HG02759 (cell line): ENCODE data around the gene PFDN1.

Source experiments
- ATAC-seq: cut with Tn5 transposase; IDR thresholded peaks from one replicate; pipeline ENCODE4 v1.9.1; 2021; ENCODE audit warnings: mild to moderate bottlenecking, moderate library complexity; ENCODE audit not compliant: unreplicated experiment

The PFDN1 gene

DNA sequence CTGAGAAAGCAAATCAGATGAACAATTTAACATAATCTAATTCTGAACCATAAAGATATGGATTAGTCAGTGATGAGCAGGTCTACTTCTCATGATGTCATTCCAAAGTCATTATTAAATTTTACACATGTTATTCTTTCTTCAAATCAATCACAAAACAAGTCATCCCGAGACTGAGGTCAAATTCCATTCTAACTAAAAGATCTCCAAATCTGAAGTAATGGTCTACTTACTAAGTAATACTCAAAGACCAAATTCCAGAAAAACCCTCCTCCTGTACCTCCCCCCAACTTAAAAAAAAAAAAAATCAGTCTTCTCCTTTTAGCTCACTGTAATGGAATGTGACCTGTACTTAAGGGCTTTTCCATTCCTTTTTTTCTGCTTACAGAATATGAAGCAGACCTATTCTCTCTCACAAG is 4.7 kb downstream of the PFDN1 start:
- no peak for ATAC-seq

- no peak for ATAC-seq
Observed at GRCh38 chr5:140297283-140297682, 5.6 kb downstream of the PFDN1 start.

DNA sequence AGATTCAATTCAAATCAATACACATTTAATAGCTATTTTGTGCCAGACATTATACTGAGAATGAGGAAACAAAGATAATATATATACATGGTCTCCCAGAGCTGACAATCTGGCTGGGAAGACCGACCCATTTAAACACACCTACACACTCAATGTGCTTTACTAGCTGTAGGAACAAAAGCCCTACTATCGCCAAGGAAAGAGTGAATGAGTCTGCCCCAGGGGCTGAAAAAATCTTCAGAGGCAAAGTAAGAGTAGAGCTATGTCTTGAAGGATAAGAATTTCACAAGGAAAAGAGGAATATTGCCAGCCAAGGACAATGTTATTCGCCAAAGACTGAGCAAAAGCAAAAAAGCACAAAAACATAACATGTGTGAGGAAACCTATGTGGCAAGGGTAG is 6.6 kb downstream of the PFDN1 start:
- no peak for ATAC-seq

GRCh38 chr5:140295414-140295813 is 7.5 kb downstream of the PFDN1 start:
- no peak for ATAC-seq

DNA sequence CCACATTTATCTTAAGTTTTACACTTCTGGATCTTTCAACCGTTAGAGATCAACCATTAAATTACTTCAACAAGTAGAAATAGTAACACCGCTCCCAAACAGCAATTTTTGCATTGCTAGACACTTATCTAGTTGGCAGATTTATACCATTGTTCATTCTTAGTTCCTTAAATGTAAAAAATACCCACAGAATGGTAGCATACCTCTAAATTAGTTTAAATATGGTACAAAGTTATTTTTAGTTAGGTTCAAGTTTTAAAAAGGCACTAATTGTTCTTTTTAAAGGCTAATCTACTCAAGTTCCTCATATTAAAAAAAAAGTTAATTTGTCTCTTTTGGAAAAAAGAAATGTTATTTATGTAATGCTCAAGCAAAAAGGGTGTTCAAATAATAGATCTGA is 8.1 kb downstream of the PFDN1 start:
- no peak for ATAC-seq

- no peak for ATAC-seq
Observed at GRCh38 chr5:140293849-140294100, 9.1 kb downstream of the PFDN1 start.

DNA sequence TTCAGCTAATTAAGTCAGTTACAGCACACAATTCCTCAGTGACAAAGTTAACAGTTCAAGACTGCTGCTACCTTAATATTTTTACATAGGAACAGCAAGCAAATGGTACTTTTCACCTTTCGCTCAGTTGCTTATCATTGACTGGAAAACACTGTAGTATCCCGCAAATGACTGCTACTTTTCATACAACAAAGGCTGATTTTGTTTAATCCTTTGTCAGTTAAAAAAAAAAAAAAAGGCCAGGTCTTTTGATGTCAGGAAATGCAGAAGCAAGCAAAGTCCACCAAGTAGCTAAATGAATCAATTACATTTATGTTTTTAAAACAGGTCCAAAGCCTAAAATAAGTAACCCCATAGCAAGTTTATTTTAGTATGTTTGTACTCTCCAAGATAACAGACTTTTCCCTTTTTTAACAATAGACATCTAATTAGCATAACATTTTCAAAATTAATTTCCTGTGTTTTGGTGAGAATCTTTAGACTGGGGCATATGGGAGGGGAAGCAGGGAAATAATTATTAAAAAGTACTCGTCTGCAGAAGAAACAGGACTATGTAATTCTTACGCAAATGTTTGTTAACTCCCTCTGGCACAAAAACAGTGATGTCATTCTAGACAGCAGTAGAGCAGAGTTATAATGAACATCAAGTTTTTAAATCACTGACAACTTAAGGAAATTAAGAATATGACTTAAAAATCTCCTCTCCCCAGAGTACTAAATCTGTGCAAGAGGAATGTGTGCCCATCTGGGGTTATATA is 9.6 kb downstream of the PFDN1 start:
- no peak for ATAC-seq

DNA sequence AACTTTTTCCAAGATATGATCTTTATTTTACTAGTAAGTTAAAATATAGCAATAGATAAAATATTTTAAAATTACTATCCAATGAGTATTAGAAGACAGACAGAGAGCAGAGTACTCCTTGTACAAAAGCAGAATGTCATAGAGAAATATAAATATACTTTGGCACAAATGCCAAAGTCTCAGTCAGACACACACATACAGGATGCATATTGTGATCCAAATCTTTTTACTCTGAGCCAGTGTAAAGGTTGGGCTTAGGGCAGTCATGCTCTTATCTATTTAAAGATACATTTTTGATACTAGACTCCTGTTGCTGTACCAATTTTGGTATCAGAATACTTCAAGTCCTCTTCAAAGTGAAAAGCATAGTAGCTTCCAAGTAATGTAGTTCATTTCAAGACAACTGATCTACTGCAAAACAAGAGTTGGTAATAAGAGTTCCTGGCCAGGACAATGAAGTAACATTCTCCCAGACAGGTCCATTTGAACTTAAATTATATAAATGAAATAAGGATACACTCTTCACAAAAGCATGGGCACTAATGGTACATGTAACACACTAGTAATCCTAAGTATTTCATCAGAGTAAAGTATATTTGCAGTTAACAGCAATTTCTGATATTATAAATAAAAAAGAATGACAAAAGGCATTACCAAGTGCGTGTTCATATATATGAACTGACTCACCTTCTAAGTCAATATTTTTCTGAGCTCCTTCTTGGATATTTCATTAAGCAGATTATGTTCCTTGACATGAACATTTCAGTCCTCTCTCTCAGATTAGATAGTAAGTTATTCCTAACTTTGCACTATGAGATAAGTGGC is 10.5 kb downstream of the PFDN1 start:
- no peak for ATAC-seq

- no peak for ATAC-seq
Observed at GRCh38 chr5:140287801-140288521, 14.9 kb downstream of the PFDN1 start.

GRCh38 chr5:140286424-140286823 is 16.5 kb downstream of the PFDN1 start:
- ATAC-seq: no peak

GRCh38 chr5:140284013-140284412 is 18.9 kb downstream of the PFDN1 start:
- ATAC-seq: no peak

- no peak for ATAC-seq
Observed at GRCh38 chr5:140282266-140282665, 20.6 kb downstream of the PFDN1 start.

DNA sequence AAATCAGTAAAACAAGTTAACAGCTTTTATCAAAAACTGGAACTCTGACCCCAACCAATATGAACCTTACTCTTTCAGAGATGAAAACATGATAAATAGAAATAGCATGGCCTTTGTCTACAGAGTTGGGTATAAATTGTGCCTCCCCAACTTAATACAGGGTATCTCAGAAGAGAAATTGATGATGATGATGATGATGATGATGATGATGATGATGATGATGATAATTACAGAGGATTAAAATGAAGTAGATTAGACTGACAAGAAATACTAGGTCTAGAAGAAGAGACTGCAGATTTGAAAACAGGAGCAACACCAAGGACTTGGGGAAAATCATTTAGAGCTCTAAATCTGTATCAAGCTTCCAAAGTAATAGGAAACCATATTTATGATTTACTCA is 27.1 kb downstream of the PFDN1 start:
- ATAC-seq: no peak

DNA sequence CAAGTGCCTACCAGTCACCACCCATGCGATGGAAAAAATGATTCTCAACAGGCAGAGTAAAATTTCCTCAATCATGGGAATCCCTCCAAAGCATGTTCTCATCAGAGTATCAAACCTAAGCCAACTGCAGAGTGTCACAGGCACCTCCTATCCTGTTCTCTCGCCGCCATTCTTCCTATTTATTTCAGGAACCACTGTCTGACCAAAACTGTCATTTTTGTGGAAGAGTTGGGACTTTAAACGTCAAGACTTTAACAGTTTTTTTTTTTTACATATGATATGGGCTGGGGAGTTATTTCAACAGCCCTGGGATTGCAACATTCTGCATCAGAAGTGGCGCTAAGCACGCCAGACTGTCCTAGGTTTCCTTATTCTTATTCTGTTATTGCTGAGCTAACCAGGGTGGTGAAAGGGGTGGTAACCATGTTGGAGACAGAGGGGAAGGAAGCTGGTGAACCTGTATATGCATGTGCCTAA is 29.5 kb downstream of the PFDN1 start:
- ATAC-seq: no peak

DNA sequence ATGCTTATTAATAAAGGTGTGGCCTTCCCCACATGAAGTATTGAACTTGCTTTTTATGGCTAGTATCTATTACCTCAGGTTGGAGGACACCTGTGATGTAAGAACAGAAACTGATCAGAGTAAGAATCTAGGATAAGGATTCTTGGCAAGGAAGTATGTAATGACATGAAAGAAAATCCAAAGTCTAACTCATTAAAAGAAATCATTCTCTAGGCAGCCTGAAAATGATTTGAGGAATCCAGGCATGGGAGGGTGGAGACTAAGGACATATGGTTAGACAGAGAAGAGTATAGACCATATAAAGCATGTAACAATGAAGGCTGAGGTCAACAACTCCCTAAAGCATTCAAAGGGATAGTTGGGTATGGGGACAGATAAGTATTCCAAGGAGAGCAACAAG is 32.9 kb downstream of the PFDN1 start:
- no peak for ATAC-seq

DNA sequence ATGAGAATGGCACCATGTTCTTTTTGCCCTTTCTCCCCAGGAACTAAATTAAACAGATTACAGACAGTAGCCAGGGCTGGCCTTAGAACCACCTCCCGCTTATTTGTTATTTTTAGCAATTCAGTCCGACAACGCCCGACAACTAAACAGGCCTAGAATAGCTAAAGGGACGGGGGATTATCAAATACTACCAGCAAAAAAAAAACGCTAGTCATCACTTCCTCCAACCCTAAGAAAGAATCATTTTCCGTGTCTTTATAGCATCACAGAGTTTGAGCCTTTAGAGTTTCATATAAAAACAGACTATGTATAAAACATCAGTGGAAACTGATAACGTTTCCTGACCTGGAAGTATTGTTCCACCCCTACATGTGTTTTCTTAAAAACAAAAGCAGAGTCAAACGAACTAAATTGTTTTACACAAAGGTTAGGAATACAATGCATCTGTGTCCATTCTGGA is 35.3 kb downstream of the PFDN1 start:
- ATAC-seq: no peak

GRCh38 chr5:140267201-140267540 is 35.7 kb downstream of the PFDN1 start:
- ATAC-seq: no peak

DNA sequence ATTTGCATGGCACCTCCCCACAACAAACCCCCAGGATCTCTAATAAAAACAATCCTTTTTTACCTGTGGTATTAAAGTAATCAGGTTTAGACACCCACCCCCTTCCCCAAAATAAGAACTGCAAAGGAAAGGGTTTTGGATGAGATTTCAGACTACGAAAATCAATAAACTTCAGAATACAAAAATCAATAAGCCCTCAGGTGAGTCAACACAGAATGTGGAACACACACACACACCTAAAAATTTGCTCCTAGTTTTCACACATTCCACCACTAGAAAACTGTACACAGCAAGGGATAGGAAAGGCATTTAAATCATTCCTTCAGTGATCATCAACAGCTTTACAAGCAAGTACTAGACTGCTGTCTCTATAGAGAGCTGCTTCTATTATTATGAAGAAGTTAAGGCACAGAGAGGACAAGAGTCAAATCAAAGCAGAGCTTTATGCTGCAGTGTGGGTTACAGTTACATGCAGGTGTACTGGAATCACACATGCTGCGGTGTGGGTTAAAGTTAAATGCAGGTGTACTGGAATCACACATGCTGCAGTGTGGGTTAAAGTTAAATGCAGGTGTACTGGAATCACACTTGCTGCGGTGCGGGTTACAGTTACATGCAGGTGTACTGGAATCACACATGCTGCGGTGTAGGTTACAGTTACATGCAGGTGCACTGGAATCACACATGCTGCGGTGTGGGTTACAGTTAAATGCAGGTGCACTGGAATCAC is 36.3 kb downstream of the PFDN1 start:
- ATAC-seq: no peak

DNA sequence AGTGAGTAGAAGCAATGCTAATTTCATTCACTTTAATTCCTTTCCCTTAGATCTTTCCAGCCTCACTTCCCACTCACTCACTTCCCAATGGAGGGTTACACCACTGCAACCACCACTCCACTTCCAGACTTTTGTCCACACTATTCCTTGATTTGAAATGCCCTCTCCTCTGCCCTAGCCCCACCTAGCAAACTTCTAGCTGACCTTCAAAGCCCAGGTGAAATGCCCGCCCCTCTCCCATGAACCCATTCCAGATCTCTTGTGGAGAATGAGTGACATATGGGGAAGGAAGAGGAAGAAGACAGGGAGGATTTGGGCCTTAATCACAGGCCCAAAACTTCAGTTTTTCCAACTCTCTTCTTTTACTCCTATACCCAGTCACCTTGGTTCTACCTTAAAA is 37.1 kb downstream of the PFDN1 start:
- no peak for ATAC-seq

DNA sequence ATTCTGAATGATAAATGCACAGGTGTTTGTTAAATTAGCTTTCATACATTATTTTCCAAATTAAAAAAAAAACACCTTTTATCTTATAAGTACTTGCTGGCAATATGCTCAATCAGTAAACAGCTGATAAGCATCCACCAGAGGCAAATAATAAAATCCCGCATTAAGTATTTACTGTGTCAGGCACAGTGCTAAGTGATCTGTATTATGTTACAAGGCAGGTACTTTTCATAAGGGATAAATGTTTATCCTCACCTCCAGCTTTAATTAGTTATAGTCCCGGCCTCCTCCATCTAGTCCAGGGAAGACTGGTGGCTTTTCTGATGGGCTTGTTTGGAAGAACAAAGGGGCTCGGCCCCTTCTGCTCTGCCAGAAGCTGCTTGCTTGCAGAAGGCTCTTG is 40.1 kb downstream of the PFDN1 start:
- no peak for ATAC-seq

- no peak for ATAC-seq
Observed at GRCh38 chr5:140262221-140262620, 40.7 kb downstream of the PFDN1 start.
